ENCODE measurements around the gene USF2. TPM values are rescaled to one million over a fixed set of nuclear protein-coding genes. Genes with fewer than 3 reads are reported as not detected.
"Not testable (repeated sequence)": the region's sequence is repeated elsewhere in the genome, so short reads cannot be mapped to it uniquely, and the experiment has no call there.

The USF2 gene
- total and polyA plus RNA-seq, 2 donors (not counting 1 experiment from before 2014, with no cell fraction given) = 53.8 to 74.9 TPM

GRCh38 chr19:35231956-35232645 is 36.7 kb upstream of the USF2 start:
- Histone ChIP-seq H3K9me3 (ENCODE audit: control insufficient read depth, insufficient read depth, low read depth, low read length) (no peaks in the 10 kb centered on the region), H3K79me2 (ENCODE audit: control insufficient read depth, insufficient read depth, low read length) (no peaks in the 10 kb centered on the region), H4K20me1 (ENCODE audit: control insufficient read depth, extremely low read depth, insufficient read depth, low read length) (no peaks in the 10 kb centered on the region), H2AFZ (ENCODE audit: low read length) (no peak overlapping the region), H3K4me1 (ENCODE audit: control insufficient read depth, extremely low read depth, insufficient read depth, low read length) (no peaks in the 10 kb centered on the region), H3K36me3 (ENCODE audit: control insufficient read depth, insufficient read depth, low read length) (no peaks in the 10 kb centered on the region), H3K4me2 (ENCODE audit: extremely low read depth, insufficient read depth, low read length) (no peak overlapping the region), H3K9ac (ENCODE audit: insufficient read depth, low read length) (no peak overlapping the region), H3K27ac (ENCODE audit: insufficient read depth, low read length) (no peak overlapping the region), H3K27me3 (ENCODE audit: control insufficient read depth, insufficient read depth, low read length) (no peaks in the 10 kb centered on the region), H3K4me3 (replicated peaks in 1 of 4; ENCODE audit: control extremely low read depth in 1 of 4, insufficient read depth in 1 of 4, low read depth in 3 of 4, low read length in 4 of 4) (no peak overlapping the region)
- no peak for TF ChIP-seq EZH2 (IDR thresholded peaks at IDR 0.05; ENCODE audit: low read length, missing control alignments)
- no peak for TF ChIP-seq CTCF (conservative IDR thresholded peaks at IDR 0.05 in 1 of 2, IDR thresholded peaks at IDR 0.05 in 1 of 2; ENCODE audit: low read depth in 1 of 2, low read length in 2 of 2)
- no peak for DNase-seq (ENCODE audit: low read depth in 2 of 2)

- H3K4me3 ChIP-seq (replicated peaks in 1 of 4; ENCODE audit: control extremely low read depth in 1 of 4, insufficient read depth in 1 of 4, low read depth in 3 of 4, low read length in 4 of 4) = no peak overlapping the region
- no peaks in the 10 kb centered on the region for H3K9me3 ChIP-seq (ENCODE audit: control insufficient read depth, insufficient read depth, low read depth, low read length)
- H3K4me1 ChIP-seq (ENCODE audit: control insufficient read depth, extremely low read depth, insufficient read depth, low read length) = no peaks in the 10 kb centered on the region
- DNase-seq (ENCODE audit: low read depth in 2 of 2) = no peak
- no peak overlapping the region for H3K9ac ChIP-seq (ENCODE audit: insufficient read depth, low read length)
- H4K20me1 ChIP-seq (ENCODE audit: control insufficient read depth, extremely low read depth, insufficient read depth, low read length) = no peaks in the 10 kb centered on the region
- no peak overlapping the region for H3K4me2 ChIP-seq (ENCODE audit: extremely low read depth, insufficient read depth, low read length)
- no peaks in the 10 kb centered on the region for H3K27me3 ChIP-seq (ENCODE audit: control insufficient read depth, insufficient read depth, low read length)
- H3K27ac ChIP-seq (ENCODE audit: insufficient read depth, low read length) = no peak overlapping the region
- TF ChIP-seq CTCF (conservative IDR thresholded peaks at IDR 0.05 in 1 of 2, IDR thresholded peaks at IDR 0.05 in 1 of 2; ENCODE audit: low read depth in 1 of 2, low read length in 2 of 2) (no peak), EZH2 (IDR thresholded peaks at IDR 0.05; ENCODE audit: low read length, missing control alignments) (no peak)
- no peaks in the 10 kb centered on the region for H3K79me2 ChIP-seq (ENCODE audit: control insufficient read depth, insufficient read depth, low read length)
- H2AFZ ChIP-seq (ENCODE audit: low read length) = no peak overlapping the region
- no peaks in the 10 kb centered on the region for H3K36me3 ChIP-seq (ENCODE audit: control insufficient read depth, insufficient read depth, low read length)
Observed at GRCh38 chr19:35232912-35233311, 35.9 kb upstream of the USF2 start.

GRCh38 chr19:35236638-35237400 is 31.9 kb upstream of the USF2 start:
- no peak overlapping the region for H3K4me2 ChIP-seq (ENCODE audit: extremely low read depth, insufficient read depth, low read length)
- no peak overlapping the region for H3K4me3 ChIP-seq (replicated peaks in 1 of 4; ENCODE audit: control extremely low read depth in 1 of 4, insufficient read depth in 1 of 4, low read depth in 3 of 4, low read length in 4 of 4)
- no peak overlapping the region for H3K27ac ChIP-seq (ENCODE audit: insufficient read depth, low read length)
- no peak for DNase-seq (ENCODE audit: low read depth in 2 of 2)
- no peak overlapping the region for H2AFZ ChIP-seq (ENCODE audit: low read length)
- no peaks in the 10 kb centered on the region for H3K79me2 ChIP-seq (ENCODE audit: control insufficient read depth, insufficient read depth, low read length)
- H3K9ac ChIP-seq (ENCODE audit: insufficient read depth, low read length) = no peak overlapping the region
- H4K20me1 ChIP-seq (ENCODE audit: control insufficient read depth, extremely low read depth, insufficient read depth, low read length) = no peaks in the 10 kb centered on the region
- TF ChIP-seq EZH2 (IDR thresholded peaks at IDR 0.05; ENCODE audit: low read length, missing control alignments) = no peak
- no peak for TF ChIP-seq CTCF (conservative IDR thresholded peaks at IDR 0.05 in 1 of 2, IDR thresholded peaks at IDR 0.05 in 1 of 2; ENCODE audit: low read depth in 1 of 2, low read length in 2 of 2)
- H3K36me3 ChIP-seq (ENCODE audit: control insufficient read depth, insufficient read depth, low read length) = no peaks in the 10 kb centered on the region
- H3K4me1 ChIP-seq (ENCODE audit: control insufficient read depth, extremely low read depth, insufficient read depth, low read length) = no peaks in the 10 kb centered on the region
- no peaks in the 10 kb centered on the region for H3K9me3 ChIP-seq (ENCODE audit: control insufficient read depth, insufficient read depth, low read depth, low read length)
- no peaks in the 10 kb centered on the region for H3K27me3 ChIP-seq (ENCODE audit: control insufficient read depth, insufficient read depth, low read length)

GRCh38 chr19:35239597-35239996 is 29.2 kb upstream of the USF2 start:
- not testable (repeated sequence) for H2AFZ ChIP-seq (ENCODE audit: low read length); H4K20me1 ChIP-seq (ENCODE audit: control insufficient read depth, extremely low read depth, insufficient read depth, low read length); H3K4me3 ChIP-seq (replicated peaks in 1 of 4; ENCODE audit: control extremely low read depth in 1 of 4, insufficient read depth in 1 of 4, low read depth in 3 of 4, low read length in 4 of 4); H3K9ac ChIP-seq (ENCODE audit: insufficient read depth, low read length); H3K36me3 ChIP-seq (ENCODE audit: control insufficient read depth, insufficient read depth, low read length); H3K9me3 ChIP-seq (ENCODE audit: control insufficient read depth, insufficient read depth, low read depth, low read length); H3K79me2 ChIP-seq (ENCODE audit: control insufficient read depth, insufficient read depth, low read length); H3K4me1 ChIP-seq (ENCODE audit: control insufficient read depth, extremely low read depth, insufficient read depth, low read length); DNase-seq (ENCODE audit: low read depth in 2 of 2); H3K27ac ChIP-seq (ENCODE audit: insufficient read depth, low read length); H3K27me3 ChIP-seq (ENCODE audit: control insufficient read depth, insufficient read depth, low read length); H3K4me2 ChIP-seq (ENCODE audit: extremely low read depth, insufficient read depth, low read length)
